Measurements from ENCODE around the gene FBXL4. TPM values are rescaled to one million over a fixed set of nuclear protein-coding genes. Genes with fewer than 3 reads are reported as not detected.

The FBXL4 gene
- total and polyA plus RNA-seq, 10 of the 15 experiments (the other 5 are each of a cell fraction or from before 2014, with no cell fraction given) = 2.9 to 16.9 (median 7.2) TPM

DNA sequence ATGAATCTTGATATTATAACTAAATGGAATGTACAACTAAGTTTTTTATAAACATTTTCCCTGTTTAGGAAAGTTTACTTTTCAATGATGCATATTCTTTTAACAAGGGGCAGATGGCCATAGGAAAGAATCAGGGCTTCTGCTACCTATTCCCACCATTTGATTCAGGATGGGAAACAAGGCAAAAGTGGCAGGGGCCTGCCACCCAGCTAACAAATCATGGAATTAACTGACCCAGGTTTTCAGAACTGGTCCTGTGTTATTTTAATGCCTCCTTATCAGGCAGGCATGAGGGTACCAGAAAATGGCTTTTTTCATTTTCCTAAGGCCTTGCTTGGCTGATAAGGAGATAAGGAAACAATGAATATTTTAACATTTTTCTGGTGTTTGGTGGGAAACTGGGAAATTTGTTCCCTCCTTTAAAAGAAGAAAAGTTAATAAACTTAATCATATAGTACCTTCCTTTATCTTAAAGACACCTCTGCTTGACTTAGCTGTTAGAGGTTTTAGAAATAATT, 106.7 kb downstream of the FBXL4 start:
- ATAC-seq = no peak
- Histone ChIP-seq H2AFZ (ENCODE audit: control insufficient read depth, low read depth, low read length) (no peak overlapping the region), H3K9ac (ENCODE audit: control insufficient read depth, insufficient read depth, low read length) (no peak overlapping the region), H3K79me2 (ENCODE audit: control insufficient read depth, insufficient read depth, low read length) (no peaks in the 10 kb centered on the region), H3K27me3 (replicated peaks in 1 of 2; ENCODE audit: control insufficient read depth in 2 of 2, insufficient read depth in 2 of 2, low read length in 1 of 2) (peaks cover 6 to 26% of the 10 kb centered on the region in 2 experiments), H3K36me3 (ENCODE audit: control insufficient read depth in 2 of 2, insufficient read depth in 2 of 2, low read length in 1 of 2) (no peaks in the 10 kb centered on the region), H3K27ac (ENCODE audit: control insufficient read depth, insufficient read depth) (no peak overlapping the region), H3K9me3 (replicated peaks; ENCODE audit: control insufficient read depth, insufficient read depth, low read length) (no peaks in the 10 kb centered on the region), H3K4me3 (no peak overlapping the region), H3K4me1 (ENCODE audit: control insufficient read depth, insufficient read depth, low read length) (no peaks in the 10 kb centered on the region), H3K4me2 (ENCODE audit: control insufficient read depth, insufficient read depth) (no peak overlapping the region), H4K20me1 (ENCODE audit: control insufficient read depth, insufficient read depth) (no peaks in the 10 kb centered on the region)
- in situ Hi-C loops (cut with MboI) = no loop called here
- RAD21 ChIA-PET (ENCODE audit: unreplicated experiment) = no interaction called here
- no TSS peak for BruUV-seq (replicated peaks)
- SMC1A ChIA-PET (ENCODE audit: uncharacterized antibody, unreplicated experiment) = no interaction called here
- no peak for FAIRE-seq
- DNase-seq (ENCODE audit: low read depth, low spot score) = no peak
- CTCF ChIA-PET = no interaction called here
- TF ChIP-seq MYC (IDR thresholded peaks at IDR 0.05; ENCODE audit: insufficient read depth, insufficient read length, insufficient replicate concordance, low read length, severe bottlenecking) (no peak), RBBP5 (conservative IDR thresholded peaks at IDR 0.05) (no peak), RUNX3 (IDR thresholded peaks at IDR 0.05; ENCODE audit: low read length) (no peak), MYB (IDR thresholded peaks at IDR 0.05; ENCODE audit: borderline replicate concordance, low read depth, low read length) (no peak), BRCA1 (IDR thresholded peaks at IDR 0.05; ENCODE audit: low read depth, low read length) (no peak), SMAD5 (IDR thresholded peaks at IDR 0.05; ENCODE audit: low read depth) (no peak), TCF7 (IDR thresholded peaks at IDR 0.05; ENCODE audit: borderline replicate concordance) (no peak), SP1 (IDR thresholded peaks at IDR 0.05; ENCODE audit: low read depth, low read length) (no peak), STAT3 (IDR thresholded peaks at IDR 0.05; ENCODE audit: low read depth, low read length) (no peak), YBX1 (IDR thresholded peaks at IDR 0.05) (no peak), MEF2B (IDR thresholded peaks at IDR 0.05; ENCODE audit: partially characterized antibody, poor library complexity, severe bottlenecking) (no peak)
- TF ChIP-seq, protein P1, sequence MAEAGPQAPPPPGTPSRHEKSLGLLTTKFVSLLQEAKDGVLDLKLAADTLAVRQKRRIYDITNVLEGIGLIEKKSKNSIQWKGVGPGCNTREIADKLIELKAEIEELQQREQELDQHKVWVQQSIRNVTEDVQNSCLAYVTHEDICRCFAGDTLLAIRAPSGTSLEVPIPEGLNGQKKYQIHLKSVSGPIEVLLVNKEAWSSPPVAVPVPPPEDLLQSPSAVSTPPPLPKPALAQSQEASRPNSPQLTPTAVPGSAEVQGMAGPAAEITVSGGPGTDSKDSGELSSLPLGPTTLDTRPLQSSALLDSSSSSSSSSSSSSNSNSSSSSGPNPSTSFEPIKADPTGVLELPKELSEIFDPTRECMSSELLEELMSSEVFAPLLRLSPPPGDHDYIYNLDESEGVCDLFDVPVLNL (IDR thresholded peaks at IDR 0.05; ENCODE audit: low read depth, low read length) = no peak
- intact Hi-C loops (cut with micrococcal nuclease; ENCODE audit: unreplicated experiment) = loop anchor here (10.0 kb wide), 1 partner anchor 386 kb away; no protein-coding TSS in a partner anchor
- POLR2A ChIA-PET = no interaction called here
